Measurements from ENCODE around the gene ZBTB25.

GRCh38 chr14:64439141-64439540 is 64.5 kb downstream of the ZBTB25 start:
- TF ChIP-seq CTCF (IDR thresholded peaks at IDR 0.05) (no peak), POLR2A (IDR thresholded peaks at IDR 0.05) (no peak), EP300 (IDR thresholded peaks at IDR 0.05) (no peak)

Measured in upper lobe of left lung (tissue), 4 donors.